H9 (cell line): ENCODE measurements around the gene ATP6V0E1. TPM values are rescaled to one million over a fixed set of nuclear protein-coding genes. Genes with fewer than 3 reads are reported as not detected.

Experiments
- DNase-seq: peaks from one replicate; pipeline ENCODE4 v3.0.0-alpha.2; 2017
- H2AFZ ChIP-seq: one replicate; pipeline ENCODE4 v1.6.1; 2013; ENCODE audit warnings: mild to moderate bottlenecking, low read length, control low read depth, moderate library complexity
- H2AK5ac ChIP-seq: 2 replicates; pipeline ENCODE4 v1.6.1; 2013; ENCODE audit warnings: low read length, control low read depth, mixed read lengths; ENCODE audit not compliant: insufficient read length
- H2BK120ac ChIP-seq: one replicate; pipeline ENCODE4 v1.6.1; 2013; ENCODE audit warnings: low read depth, mild to moderate bottlenecking, low read length, control low read depth, inconsistent platforms; ENCODE audit not compliant: poor library complexity, severe bottlenecking
- H2BK12ac ChIP-seq: 2 replicates; pipeline ENCODE4 v1.6.1; 2013; ENCODE audit warnings: low read length, control low read depth, mixed read lengths, low read depth; ENCODE audit not compliant: insufficient read length
- H2BK15ac ChIP-seq: 2 replicates; pipeline ENCODE4 v1.6.1; 2013; ENCODE audit warnings: low read depth, low read length, control low read depth
- H2BK20ac ChIP-seq: one replicate; pipeline ENCODE4 v1.6.1; 2013; ENCODE audit warnings: low read depth, mild to moderate bottlenecking, low read length, control low read depth, inconsistent platforms; ENCODE audit not compliant: poor library complexity, severe bottlenecking
- H2BK5ac ChIP-seq: 2 replicates; pipeline ENCODE4 v1.6.1; 2013; ENCODE audit warnings: low read length, control low read depth, mixed read lengths; ENCODE audit not compliant: insufficient read length
- H3K14ac ChIP-seq: 2 replicates; pipeline ENCODE4 v1.6.1; 2013; ENCODE audit warnings: low read length, control low read depth; ENCODE audit not compliant: insufficient read depth
- H3K18ac ChIP-seq: 2 replicates; pipeline ENCODE4 v1.6.1; 2013; ENCODE audit warnings: low read depth, mild to moderate bottlenecking, mixed read lengths, low read length, control low read depth; ENCODE audit not compliant: insufficient read length
- H3K23ac ChIP-seq: 2 replicates; pipeline ENCODE4 v1.6.1; 2013; ENCODE audit warnings: low read length, control low read depth, mixed read lengths, low read depth; ENCODE audit not compliant: insufficient read length
- H3K23me2 ChIP-seq: 2 replicates; pipeline ENCODE4 v1.6.1; 2013; ENCODE audit warnings: low read depth, mild to moderate bottlenecking, mixed read lengths, low read length, control low read depth; ENCODE audit not compliant: insufficient read length, poor library complexity, severe bottlenecking
- H3K27ac ChIP-seq: 2 replicates; pipeline ENCODE4 v1.5.1; 2013; ENCODE audit warnings: low read length, control low read depth, mixed read lengths, low read depth; ENCODE audit not compliant: insufficient read length
- H3K27me3 ChIP-seq: 2 replicates; pipeline ENCODE4 v1.6.1; 2013; ENCODE audit warnings: low read length, control low read depth, inconsistent platforms; ENCODE audit not compliant: insufficient read depth
- H3K4ac ChIP-seq: 2 replicates; pipeline ENCODE4 v1.6.1; 2013; ENCODE audit warnings: low read depth, mild to moderate bottlenecking, control low read depth, inconsistent platforms, low read length, moderate library complexity
- H3K4me1 ChIP-seq: 2 replicates; pipeline ENCODE4 v1.6.1; 2013; ENCODE audit warnings: low read length, control low read depth, inconsistent platforms; ENCODE audit not compliant: insufficient read depth
- H3K4me2 ChIP-seq: 2 replicates; pipeline ENCODE4 v1.6.1; 2013; ENCODE audit warnings: low read length, control low read depth, mixed read lengths; ENCODE audit not compliant: insufficient read length, insufficient read depth
- H3K56ac ChIP-seq: 2 replicates; pipeline ENCODE4 v1.6.1; 2013; ENCODE audit warnings: low read depth, mild to moderate bottlenecking, mixed read lengths, low read length, control low read depth; ENCODE audit not compliant: insufficient read length
- H3K79me1 ChIP-seq: 2 replicates; pipeline ENCODE4 v1.6.1; 2013; ENCODE audit warnings: low read depth, mild to moderate bottlenecking, moderate library complexity, low read length, control low read depth, inconsistent platforms; ENCODE audit not compliant: insufficient read depth, poor library complexity, severe bottlenecking
- H3K79me2 ChIP-seq: 2 replicates; pipeline ENCODE4 v1.6.1; 2013; ENCODE audit warnings: low read length, control low read depth, inconsistent platforms; ENCODE audit not compliant: insufficient read depth
- H3K9ac ChIP-seq: 2 replicates; pipeline ENCODE4 v1.6.1; 2013; ENCODE audit warnings: low read length, control low read depth, mixed read lengths; ENCODE audit not compliant: insufficient read length; ENCODE audit errors: extremely low read depth
- H3K9me3 ChIP-seq: one replicate; pipeline ENCODE4 v1.6.1; 2013; ENCODE audit warnings: low read depth, low read length, inconsistent platforms; ENCODE audit not compliant: control insufficient read depth
- H3T11ph ChIP-seq: one replicate; pipeline ENCODE4 v1.6.1; 2013; ENCODE audit warnings: mild to moderate bottlenecking, low read length, control low read depth, inconsistent platforms
- H4K20me1 ChIP-seq: one replicate; pipeline ENCODE4 v1.6.1; 2013; ENCODE audit not compliant: control insufficient read depth, insufficient read length, insufficient read depth
- H4K5ac ChIP-seq: 2 replicates; pipeline ENCODE4 v1.6.1; 2013; ENCODE audit warnings: low read depth, mild to moderate bottlenecking, mixed read lengths, low read length, control low read depth; ENCODE audit not compliant: insufficient read length
- H4K8ac ChIP-seq: replicated peaks from 2 replicates; pipeline ENCODE4 v1.6.1; 2013; ENCODE audit warnings: low read length, control low read depth, mixed read lengths, low read depth; ENCODE audit not compliant: insufficient read length
- H4K91ac ChIP-seq: 2 replicates; pipeline ENCODE4 v1.6.1; 2013; ENCODE audit warnings: low read depth, mild to moderate bottlenecking, moderate library complexity, mixed read lengths, low read length, control low read depth; ENCODE audit not compliant: insufficient read length
- H3K27ac Mint-ChIP-seq, 3 experiments: 2 replicates in 2 of 3; 3 replicates in 1 of 3; pipeline ENCODE4 v1.8.0; 2020 to 2021; ENCODE audit warnings: mixed read lengths in 3 of 3, mild to moderate bottlenecking in 1 of 3, moderate library complexity in 1 of 3
- H3K27me3 Mint-ChIP-seq: 2 replicates; pipeline ENCODE4 v1.8.0; 2021; ENCODE audit warnings: low read depth, mild to moderate bottlenecking, moderate library complexity, mixed read lengths
- H3K36me3 Mint-ChIP-seq, 3 experiments: 2 replicates in 2 of 3; 3 replicates in 1 of 3; pipeline ENCODE4 v1.8.0; 2020 to 2021; ENCODE audit warnings: low read depth in 3 of 3, mixed read lengths in 3 of 3; ENCODE audit not compliant: insufficient read depth in 1 of 3
- H3K4me1 Mint-ChIP-seq, 2 experiments: 2 replicates each; pipeline ENCODE4 v1.8.0; 2020; ENCODE audit warnings: mixed read lengths in 2 of 2
- H3K4me3 Mint-ChIP-seq, 2 experiments: 2 replicates in 1 of 2; 3 replicates in 1 of 2; pipeline ENCODE4 v1.8.0; 2020 to 2021; ENCODE audit warnings: mild to moderate bottlenecking in 2 of 2, mixed read lengths in 2 of 2, moderate library complexity in 1 of 2
- H3K9me3 Mint-ChIP-seq, 2 experiments: 2 replicates in 1 of 2; 3 replicates in 1 of 2; pipeline ENCODE4 v1.8.0; 2020; ENCODE audit warnings: mild to moderate bottlenecking in 2 of 2, mixed read lengths in 2 of 2, moderate library complexity in 1 of 2
- WGBS: extraction: QIAGEN DNeasy Blood & Tissue Kit; methylation state at CpG from one replicate; pipeline ENCODE4 v1.1.7; 2013; ENCODE audit warnings: missing lambda C conversion rate, low lambda C conversion rate, mixed read lengths; ENCODE audit not compliant: insufficient read length; ENCODE audit errors: extremely low coverage; 5-methylcytosine and 5-hydroxymethylcytosine counted together
- total RNA-seq: library from RNA; stranded (reverse); gene quantifications from 2 replicates; pipeline ENCODE4 v1.2.1, GENCODE V29; 2021
- TF ChIP-seq, protein P1 (sequence below): fragments of 200-600 bp; sonication (generic); conservative IDR thresholded peaks from 3 replicates; pipeline ENCODE4 v1.8.0; 2021; ENCODE audit warnings: antibody characterized with exemption, mild to moderate bottlenecking

The ATP6V0E1 gene
- total RNA-seq, 1 experiment from 2014 or later, result 101 TPM

DNA sequence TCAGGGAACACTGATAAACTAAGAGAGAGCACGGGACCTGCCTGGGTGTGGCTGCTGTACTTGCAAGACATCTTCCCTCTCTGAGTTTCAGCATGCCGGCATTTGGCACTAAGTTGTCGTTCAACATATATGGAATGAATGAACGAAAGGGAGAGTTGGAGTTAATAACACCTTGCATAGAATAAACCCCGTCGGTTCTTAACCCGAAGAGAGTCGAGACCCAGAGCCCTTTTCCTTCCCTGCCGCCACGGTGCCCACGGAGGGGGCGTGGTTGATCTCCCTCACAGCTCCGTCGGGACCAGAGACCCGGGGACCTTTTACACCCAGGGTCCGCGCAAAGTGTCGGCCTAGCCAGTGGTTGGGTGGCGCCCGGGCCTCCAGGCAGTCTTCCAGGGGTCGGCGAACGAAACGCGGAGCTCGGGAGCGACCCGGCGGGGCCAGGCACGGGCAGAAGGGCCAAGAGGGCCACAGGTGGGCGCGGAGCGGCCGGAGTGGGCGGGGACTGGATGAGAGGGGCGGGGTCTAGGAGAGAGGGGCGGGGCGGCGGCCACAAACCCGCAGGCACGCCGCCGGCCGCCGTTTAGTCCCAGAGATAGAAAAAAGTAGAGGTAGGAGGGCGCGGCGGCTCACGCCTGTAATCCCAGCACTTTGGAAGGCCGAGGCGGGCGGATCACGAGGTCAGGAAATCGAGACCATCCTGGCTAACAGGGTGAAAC, 25.1 kb upstream of the ATP6V0E1 start:
- Histone ChIP-seq H2BK15ac (no peak overlapping the region), H3T11ph (no peak overlapping the region), H3K4me1 (no peaks in the 10 kb centered on the region; the same call in 1 of the 2 replicates), H2BK120ac (no peak overlapping the region), H4K91ac (no peak overlapping the region), H3K56ac (no peak overlapping the region), H4K5ac (no peak overlapping the region), H3K9ac (no peak overlapping the region), H2BK20ac (no peak overlapping the region), H3K9me3 (no peaks in the 10 kb centered on the region), H3K79me1 (peaks cover 3% of the 10 kb centered on the region), H2BK12ac (no peak overlapping the region), H2AFZ (no peak overlapping the region), H3K79me2 (no peaks in the 10 kb centered on the region; the same call in 1 of the 2 replicates), H3K4me2 (peak overlapping the region; percentile 68), H3K27ac (no peak overlapping the region), H3K23ac (no peak overlapping the region), H2AK5ac (no peak overlapping the region), H3K23me2 (peaks cover 9% of the 10 kb centered on the region), H4K20me1 (no peaks in the 10 kb centered on the region), H3K18ac (no peak overlapping the region), H3K27me3 (no peaks in the 10 kb centered on the region; the same call in 1 of the 2 replicates), H3K14ac (no peak overlapping the region), H2BK5ac (no peak overlapping the region), H4K8ac (no peak overlapping the region), H3K4ac (no peak overlapping the region)
- Mint-ChIP-seq H3K27ac (peak overlapping the region in 2 of 3 experiments; percentile 95; a peak in 5 of 7 replicates), H3K4me3 (peak overlapping the region; percentile 94 to 97), H3K36me3 (peaks cover 5 to 10% (median 10%) of the 10 kb centered on the region in 3 experiments; a peak in 6 of 7 replicates), H3K4me1 (peaks cover 8 to 16% of the 10 kb centered on the region in 2 experiments), H3K9me3 (peaks cover 0 to 3% of the 10 kb centered on the region in 2 experiments; a peak in 2 of 5 replicates), H3K27me3 (peaks cover 35% of the 10 kb centered on the region)
- no CpG with 5 or more reads among the region's 54 CpGs for WGBS
- TF ChIP-seq, protein P1, sequence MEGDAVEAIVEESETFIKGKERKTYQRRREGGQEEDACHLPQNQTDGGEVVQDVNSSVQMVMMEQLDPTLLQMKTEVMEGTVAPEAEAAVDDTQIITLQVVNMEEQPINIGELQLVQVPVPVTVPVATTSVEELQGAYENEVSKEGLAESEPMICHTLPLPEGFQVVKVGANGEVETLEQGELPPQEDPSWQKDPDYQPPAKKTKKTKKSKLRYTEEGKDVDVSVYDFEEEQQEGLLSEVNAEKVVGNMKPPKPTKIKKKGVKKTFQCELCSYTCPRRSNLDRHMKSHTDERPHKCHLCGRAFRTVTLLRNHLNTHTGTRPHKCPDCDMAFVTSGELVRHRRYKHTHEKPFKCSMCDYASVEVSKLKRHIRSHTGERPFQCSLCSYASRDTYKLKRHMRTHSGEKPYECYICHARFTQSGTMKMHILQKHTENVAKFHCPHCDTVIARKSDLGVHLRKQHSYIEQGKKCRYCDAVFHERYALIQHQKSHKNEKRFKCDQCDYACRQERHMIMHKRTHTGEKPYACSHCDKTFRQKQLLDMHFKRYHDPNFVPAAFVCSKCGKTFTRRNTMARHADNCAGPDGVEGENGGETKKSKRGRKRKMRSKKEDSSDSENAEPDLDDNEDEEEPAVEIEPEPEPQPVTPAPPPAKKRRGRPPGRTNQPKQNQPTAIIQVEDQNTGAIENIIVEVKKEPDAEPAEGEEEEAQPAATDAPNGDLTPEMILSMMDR, result no peak
- peak; percentile 82 for DNase-seq
